Inferior parietal cortex (tissue), 1 donor: ENCODE measurements around the gene TGFBRAP1.
A peak's percentile ranks its signal among the peaks of the same experiment; 100 is the strongest.

Experiments
- DNase-seq: peaks from one replicate; pipeline ENCODE4 v3.0.0-alpha.2; 2016; ENCODE audit errors: extremely low spot score

Gene TGFBRAP1

GRCh38 chr2:105239924-105240323 lies 89.6 kb downstream of the TGFBRAP1 start:
- no peak for DNase-seq

- DNase-seq = no peak
These were observed 90.8 kb downstream of the TGFBRAP1 start for GRCh38 chr2:105238664-105239240.

GRCh38 chr2:105237045-105237765 lies 92.3 kb downstream of the TGFBRAP1 start:
- no peak for DNase-seq

- no peak for DNase-seq
These were observed 93.5 kb downstream of the TGFBRAP1 start for GRCh38 chr2:105236060-105236424.

- DNase-seq = peak; percentile 86
These were observed 94.0 kb downstream of the TGFBRAP1 start for GRCh38 chr2:105235388-105236059.

GRCh38 chr2:105231232-105231619 lies 98.3 kb downstream of the TGFBRAP1 start:
- DNase-seq = no peak

GRCh38 chr2:105224444-105224843 lies 105.1 kb downstream of the TGFBRAP1 start:
- no peak for DNase-seq

- no peak for DNase-seq
These were observed 108.9 kb downstream of the TGFBRAP1 start for GRCh38 chr2:105220604-105221003.

- no peak for DNase-seq
These were observed 113.8 kb downstream of the TGFBRAP1 start for GRCh38 chr2:105215586-105216192.
